HUES6 (cell line): ENCODE results near the gene GSE1.

Experiments used
- H3K27ac ChIP-seq: 2 replicates; pipeline ENCODE4 v1.7.0; 2013; ENCODE audit warnings: low read depth, mild to moderate bottlenecking, low read length, inconsistent platforms
- H3K27me3 ChIP-seq: 2 replicates; pipeline ENCODE4 v1.6.1; 2013; ENCODE audit warnings: low read length; ENCODE audit not compliant: control insufficient read depth, insufficient read depth
- H3K36me3 ChIP-seq: 2 replicates; pipeline ENCODE4 v1.6.1; 2013; ENCODE audit warnings: low read length; ENCODE audit not compliant: control insufficient read depth, insufficient read depth
- H3K4me1 ChIP-seq: 2 replicates; pipeline ENCODE4 v1.6.1; 2013; ENCODE audit warnings: low read length; ENCODE audit not compliant: control insufficient read depth, insufficient read depth
- H3K4me3 ChIP-seq: 2 replicates; pipeline ENCODE4 v1.5.1; 2013; ENCODE audit warnings: low read depth, low read length
- H3K9ac ChIP-seq: one replicate; pipeline ENCODE4 v1.6.1; 2013; ENCODE audit warnings: mild to moderate bottlenecking, low read length
- H3K9me3 ChIP-seq: 2 replicates; pipeline ENCODE4 v1.6.1; 2013; ENCODE audit warnings: low read depth, low read length; ENCODE audit not compliant: control insufficient read depth, insufficient read depth

The GSE1 gene

DNA sequence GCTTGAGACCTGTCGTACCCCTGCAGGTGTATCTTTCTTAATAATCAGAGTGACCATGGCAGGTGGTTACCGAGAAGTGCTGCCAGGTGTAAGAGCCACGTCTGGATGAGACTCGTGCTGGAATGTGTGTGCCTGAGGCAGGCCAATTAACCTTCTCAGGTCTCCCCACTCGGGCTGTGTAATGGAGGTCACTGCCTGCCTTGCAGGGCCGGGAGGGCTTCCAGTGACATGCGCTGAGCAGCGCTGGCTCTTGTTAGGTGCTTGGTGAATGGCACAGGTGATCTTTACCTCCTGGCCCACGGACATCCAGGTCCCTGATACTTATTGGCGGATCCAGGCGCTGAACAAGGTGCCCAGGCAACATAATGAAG, 4.6 kb upstream of the GSE1 start:
- H3K27ac ChIP-seq = no peak overlapping the region
- H3K27me3 ChIP-seq = peaks cover 15% of the 10 kb centered on the region
- H3K9me3 ChIP-seq = no peaks in the 10 kb centered on the region
- H3K36me3 ChIP-seq = no peaks in the 10 kb centered on the region
- H3K4me3 ChIP-seq = no peak overlapping the region
- H3K4me1 ChIP-seq = peaks cover 59% of the 10 kb centered on the region
- peak overlapping the region; percentile 14 for H3K9ac ChIP-seq

- H3K4me1 ChIP-seq = peaks cover 59% of the 10 kb centered on the region
- no peak overlapping the region for H3K4me3 ChIP-seq
- peak overlapping the region; percentile 14 for H3K9ac ChIP-seq
- no peaks in the 10 kb centered on the region for H3K36me3 ChIP-seq
- peaks cover 15% of the 10 kb centered on the region for H3K27me3 ChIP-seq
- H3K27ac ChIP-seq = no peak overlapping the region
- H3K9me3 ChIP-seq = no peaks in the 10 kb centered on the region
Measured at GRCh38 chr16:85608887-85609286, 4.2 kb upstream of the GSE1 start.

GRCh38 chr16:85609539-85609938, 3.6 kb upstream of the GSE1 start:
- Histone ChIP-seq H3K36me3 (no peaks in the 10 kb centered on the region), H3K9me3 (no peaks in the 10 kb centered on the region), H3K4me3 (no peak overlapping the region), H3K27me3 (peaks cover 15% of the 10 kb centered on the region), H3K9ac (no peak overlapping the region), H3K4me1 (peaks cover 56% of the 10 kb centered on the region), H3K27ac (no peak overlapping the region)

DNA sequence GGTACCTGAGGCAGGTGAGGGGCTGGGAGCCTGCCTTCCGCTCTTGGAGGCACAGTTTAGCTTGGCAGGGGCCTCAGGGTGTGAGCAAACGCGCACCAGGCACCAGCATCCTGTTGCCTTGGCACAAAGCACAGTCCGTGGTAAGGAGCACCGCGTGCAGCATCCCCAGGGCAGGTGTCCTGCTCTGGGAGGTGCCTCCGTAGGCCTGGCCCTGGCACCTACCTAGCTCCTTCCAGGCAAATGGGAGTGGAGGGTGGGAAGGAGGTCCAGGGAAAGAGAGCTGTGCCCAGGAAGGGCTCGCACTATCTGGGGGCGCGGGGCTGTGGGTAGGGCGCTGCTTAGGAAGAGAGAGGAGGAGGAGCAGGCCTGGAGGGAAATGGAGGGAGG, 3.1 kb upstream of the GSE1 start:
- H3K4me3 ChIP-seq = peak overlapping the region; percentile 9; the same call in 1 of the 2 replicates
- no peak overlapping the region for H3K9ac ChIP-seq
- no peaks in the 10 kb centered on the region for H3K9me3 ChIP-seq
- H3K27me3 ChIP-seq = peaks cover 15% of the 10 kb centered on the region
- H3K36me3 ChIP-seq = no peaks in the 10 kb centered on the region
- no peak overlapping the region for H3K27ac ChIP-seq
- H3K4me1 ChIP-seq = peaks cover 60% of the 10 kb centered on the region

DNA sequence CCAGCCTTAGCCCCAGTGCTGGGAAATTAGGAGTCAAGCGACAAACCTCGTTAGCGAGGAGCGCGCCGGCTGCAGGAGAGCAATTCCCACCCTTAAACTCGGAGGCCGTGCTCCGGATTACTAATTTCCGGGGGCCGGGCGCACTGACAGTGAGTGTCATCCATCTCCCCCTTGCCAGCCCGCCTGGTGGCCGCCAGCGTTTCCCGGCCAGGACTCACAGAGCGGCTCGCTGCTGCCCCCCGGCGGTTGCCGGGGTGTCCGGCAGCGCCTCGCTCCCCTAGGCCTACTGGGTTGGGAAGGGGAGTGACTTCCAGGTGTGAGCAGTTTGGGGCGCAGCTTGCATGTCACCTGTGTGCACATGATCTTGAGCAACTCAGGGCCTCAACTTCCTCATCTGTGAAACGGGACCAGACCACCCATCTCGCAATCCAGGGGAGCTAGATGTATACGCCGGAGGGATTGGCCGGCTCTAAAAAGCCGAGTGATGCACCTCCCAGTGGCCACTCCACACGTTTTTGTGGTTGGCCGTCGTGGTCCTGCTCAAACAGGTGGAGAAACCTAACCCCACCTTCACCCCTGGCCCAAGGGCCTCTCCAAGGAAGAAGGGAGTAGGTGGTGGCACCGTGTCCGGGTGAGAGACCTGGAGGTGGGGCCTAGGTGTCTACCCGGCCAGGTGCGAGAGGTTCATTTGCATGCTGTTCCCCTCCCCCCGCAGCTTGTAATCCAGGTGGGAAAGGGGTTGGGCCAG, 2.5 kb upstream of the GSE1 start:
- peak overlapping the region; percentile 47 for H3K4me3 ChIP-seq
- H3K36me3 ChIP-seq = no peaks in the 10 kb centered on the region
- peak overlapping the region; percentile 24 for H3K9ac ChIP-seq
- peaks cover 59% of the 10 kb centered on the region for H3K4me1 ChIP-seq
- H3K27ac ChIP-seq = peak overlapping the region; percentile 54; the same call in 1 of the 2 replicates
- peaks cover 15% of the 10 kb centered on the region for H3K27me3 ChIP-seq
- no peaks in the 10 kb centered on the region for H3K9me3 ChIP-seq

DNA sequence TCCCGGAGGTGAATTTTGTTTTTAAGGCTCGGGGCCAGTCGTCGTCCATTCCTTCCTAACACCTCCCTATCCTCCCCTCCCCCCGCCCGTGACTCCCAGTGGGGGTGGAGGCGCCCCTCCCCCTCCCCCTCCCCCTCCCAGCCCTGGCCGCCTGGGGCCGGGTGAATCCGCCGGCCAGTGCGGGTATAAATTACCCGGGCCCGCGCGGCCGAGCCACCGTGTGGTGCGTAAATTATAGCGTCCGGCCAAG, 2.0 kb upstream of the GSE1 start:
- H3K9me3 ChIP-seq = no peaks in the 10 kb centered on the region
- H3K9ac ChIP-seq = peak overlapping the region; percentile 79
- H3K4me1 ChIP-seq = peaks cover 58% of the 10 kb centered on the region
- no peaks in the 10 kb centered on the region for H3K36me3 ChIP-seq
- peak overlapping the region; percentile 62 for H3K4me3 ChIP-seq
- peak overlapping the region; percentile 95 for H3K27ac ChIP-seq
- peaks cover 15% of the 10 kb centered on the region for H3K27me3 ChIP-seq

DNA sequence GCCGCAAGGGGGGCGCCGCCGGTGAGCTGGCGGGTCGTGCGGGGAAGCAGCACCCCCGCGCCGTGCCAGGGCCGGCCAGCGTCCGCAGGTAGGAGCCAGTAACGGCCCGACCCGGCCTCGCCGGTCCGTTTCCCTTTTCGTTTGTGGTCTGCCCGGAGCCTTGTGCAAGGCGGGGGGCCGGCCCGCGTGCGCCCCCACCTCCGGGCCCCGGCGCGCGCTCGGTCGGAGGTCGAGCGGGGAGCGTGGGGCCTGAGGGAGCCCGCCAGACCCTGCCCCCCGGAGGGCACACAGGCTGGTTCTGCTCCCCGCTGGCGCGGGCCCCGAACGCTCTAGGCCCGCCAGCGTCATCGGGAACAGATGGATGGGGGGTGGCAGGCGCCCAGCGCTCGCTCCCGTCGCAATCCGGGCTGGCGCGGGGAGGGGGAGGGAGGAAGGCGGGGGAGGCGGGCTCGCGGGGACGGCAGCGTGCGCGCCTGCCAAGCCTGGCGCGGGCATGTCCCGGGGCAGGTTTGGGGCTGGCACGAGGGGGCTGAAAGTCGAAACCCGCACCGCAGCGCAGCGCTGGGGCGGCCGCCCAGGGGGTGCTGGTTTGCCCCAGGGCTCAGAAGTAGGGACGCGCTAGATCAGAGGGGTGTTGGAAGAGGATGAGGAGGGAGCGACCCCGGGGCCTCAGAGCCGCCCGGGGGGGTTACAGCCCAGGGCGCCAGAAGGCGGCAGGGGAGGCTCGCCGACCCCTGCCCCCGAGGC, 1.5 kb upstream of the GSE1 start:
- Histone ChIP-seq H3K9me3 (no peaks in the 10 kb centered on the region), H3K27me3 (peaks cover 15% of the 10 kb centered on the region), H3K36me3 (no peaks in the 10 kb centered on the region), H3K9ac (peak overlapping the region; percentile 79), H3K4me1 (peaks cover 58% of the 10 kb centered on the region), H3K4me3 (peak overlapping the region; percentile 62), H3K27ac (peak overlapping the region; percentile 95)

DNA sequence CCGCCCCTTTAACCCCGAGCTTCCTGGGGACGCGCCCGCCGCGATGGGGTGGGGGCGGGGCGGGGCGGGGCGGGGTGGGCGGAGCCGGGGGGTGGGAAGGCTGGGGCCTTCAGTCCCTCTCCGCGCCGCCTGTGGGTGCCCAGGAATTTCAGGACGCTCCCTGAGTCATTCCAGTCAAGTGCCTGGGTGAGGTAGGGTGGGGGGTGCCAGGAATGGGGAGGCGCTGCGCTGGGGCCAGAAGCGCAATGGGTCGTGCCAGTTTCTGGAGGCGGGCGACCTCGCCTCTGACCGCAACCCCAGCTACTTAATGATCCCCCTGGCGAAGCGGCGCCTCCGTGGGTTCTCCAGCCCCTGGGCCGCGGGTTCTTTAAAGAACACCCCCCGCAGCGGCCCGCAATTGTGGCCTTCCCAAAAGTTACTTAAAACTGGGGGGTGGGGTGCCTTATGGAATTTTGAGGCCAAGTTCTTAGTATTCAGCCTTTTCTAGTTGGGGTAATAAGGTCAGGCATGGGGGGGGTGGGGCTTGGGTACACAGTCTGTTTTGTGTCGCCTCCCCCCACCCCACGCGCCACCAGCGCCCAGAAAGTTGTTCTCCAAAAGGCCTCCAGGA, 826 bp upstream of the GSE1 start:
- Histone ChIP-seq H3K4me1 (peaks cover 61% of the 10 kb centered on the region), H3K4me3 (peak overlapping the region; percentile 82), H3K27me3 (peaks cover 15% of the 10 kb centered on the region), H3K27ac (peak overlapping the region; percentile 65; the same call in 1 of the 2 replicates), H3K9ac (peak overlapping the region; percentile 79), H3K9me3 (no peaks in the 10 kb centered on the region), H3K36me3 (peaks cover 5% of the 10 kb centered on the region; the same call in 1 of the 2 replicates)

DNA sequence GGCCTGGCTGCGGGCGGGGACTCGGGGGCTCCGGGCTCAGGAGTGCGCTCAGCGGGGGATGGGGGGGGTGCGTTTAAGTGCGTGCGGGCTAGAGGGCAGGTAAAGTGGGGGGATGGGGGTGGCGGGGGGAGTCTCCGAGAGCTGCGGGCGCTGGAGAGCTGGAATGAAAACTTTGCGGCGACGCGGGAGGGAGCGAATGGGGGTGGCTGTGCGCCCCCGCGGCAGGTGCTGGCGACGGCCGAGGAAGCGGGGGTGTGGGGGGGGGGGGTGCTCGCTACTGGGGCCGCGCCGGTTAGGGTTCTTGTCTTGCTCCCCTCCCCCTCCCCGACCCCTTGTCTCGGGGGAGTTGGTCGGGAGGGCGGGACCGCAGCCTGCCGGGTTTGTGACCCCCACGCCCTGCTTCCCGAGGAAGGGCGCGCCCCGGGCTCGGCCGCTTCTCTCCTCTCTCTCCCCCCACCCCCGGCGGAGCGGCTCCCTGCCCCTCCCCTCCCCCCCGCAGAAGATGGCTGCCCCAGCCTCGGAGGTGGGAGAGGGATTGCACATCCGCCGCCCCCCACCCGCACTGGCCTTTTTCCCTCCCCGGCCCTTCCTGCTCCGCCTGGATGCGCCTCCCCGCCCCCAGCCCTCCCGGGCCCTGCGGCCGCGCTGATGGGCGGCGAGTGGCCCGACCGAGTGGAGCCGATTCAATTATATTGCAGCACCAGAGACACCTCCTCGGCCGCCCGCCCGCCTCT, 649 bp downstream of the GSE1 start:
- H3K36me3 ChIP-seq = peaks cover 16% of the 10 kb centered on the region
- peaks cover 51% of the 10 kb centered on the region for H3K4me1 ChIP-seq
- peak overlapping the region; percentile 80; the same call in 1 of the 2 replicates for H3K27ac ChIP-seq
- H3K9me3 ChIP-seq = no peaks in the 10 kb centered on the region
- H3K27me3 ChIP-seq = peaks cover 10% of the 10 kb centered on the region
- H3K9ac ChIP-seq = peak overlapping the region; percentile 68
- peak overlapping the region; percentile 82 for H3K4me3 ChIP-seq

GRCh38 chr16:85614338-85615013, 1.4 kb downstream of the GSE1 start:
- H3K36me3 ChIP-seq = peaks cover 16% of the 10 kb centered on the region
- 0 out of 2 replicates have a peak, but pooled peaks cover 3% of the 10 kb centered on the region for H3K27me3 ChIP-seq
- peak overlapping the region; percentile 81 for H3K9ac ChIP-seq
- peak overlapping the region; percentile 80; the same call in 1 of the 2 replicates for H3K27ac ChIP-seq
- peaks cover 47% of the 10 kb centered on the region for H3K4me1 ChIP-seq
- H3K4me3 ChIP-seq = peak overlapping the region; percentile 82
- no peaks in the 10 kb centered on the region for H3K9me3 ChIP-seq
